Measurements from ENCODE around the gene ALDOB.

DNA sequence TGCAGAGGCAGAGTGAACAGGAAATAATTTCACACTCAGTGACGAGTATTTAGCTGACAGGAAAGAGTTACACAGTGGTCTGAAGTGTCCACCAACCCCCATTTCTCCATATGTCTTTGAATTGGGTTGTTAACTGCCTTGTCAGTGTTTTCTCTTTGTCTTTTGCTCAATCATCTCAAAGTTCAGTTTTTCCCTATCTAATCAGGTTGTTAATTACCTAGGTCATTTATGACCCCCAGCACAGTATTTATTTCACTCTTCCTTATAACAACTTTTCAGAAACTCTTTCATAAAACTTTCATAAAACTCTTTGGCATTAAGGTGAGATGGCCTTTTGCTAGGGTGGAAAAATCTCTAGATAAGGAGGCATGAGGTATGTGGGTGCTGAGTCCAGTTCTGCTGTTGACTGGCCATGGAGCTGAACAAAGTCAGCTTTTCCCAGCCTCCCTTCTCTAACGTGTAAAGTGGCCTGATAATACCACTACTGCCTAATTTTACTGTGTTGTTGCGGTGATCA is 5.2 kb upstream of the ALDOB start:
- TF ChIP-seq, protein P1, sequence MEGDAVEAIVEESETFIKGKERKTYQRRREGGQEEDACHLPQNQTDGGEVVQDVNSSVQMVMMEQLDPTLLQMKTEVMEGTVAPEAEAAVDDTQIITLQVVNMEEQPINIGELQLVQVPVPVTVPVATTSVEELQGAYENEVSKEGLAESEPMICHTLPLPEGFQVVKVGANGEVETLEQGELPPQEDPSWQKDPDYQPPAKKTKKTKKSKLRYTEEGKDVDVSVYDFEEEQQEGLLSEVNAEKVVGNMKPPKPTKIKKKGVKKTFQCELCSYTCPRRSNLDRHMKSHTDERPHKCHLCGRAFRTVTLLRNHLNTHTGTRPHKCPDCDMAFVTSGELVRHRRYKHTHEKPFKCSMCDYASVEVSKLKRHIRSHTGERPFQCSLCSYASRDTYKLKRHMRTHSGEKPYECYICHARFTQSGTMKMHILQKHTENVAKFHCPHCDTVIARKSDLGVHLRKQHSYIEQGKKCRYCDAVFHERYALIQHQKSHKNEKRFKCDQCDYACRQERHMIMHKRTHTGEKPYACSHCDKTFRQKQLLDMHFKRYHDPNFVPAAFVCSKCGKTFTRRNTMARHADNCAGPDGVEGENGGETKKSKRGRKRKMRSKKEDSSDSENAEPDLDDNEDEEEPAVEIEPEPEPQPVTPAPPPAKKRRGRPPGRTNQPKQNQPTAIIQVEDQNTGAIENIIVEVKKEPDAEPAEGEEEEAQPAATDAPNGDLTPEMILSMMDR (IDR thresholded peaks at IDR 0.05), result no peak
- no peak for TF ChIP-seq POLR2A (IDR thresholded peaks at IDR 0.05)

All from uterus (tissue), 2 donors.